WTC11 (cell line): ENCODE data around the gene DGKZ. TPM values are rescaled to one million over a fixed set of nuclear protein-coding genes. Genes with fewer than 3 reads are reported as not detected.
A peak's percentile ranks its signal among the peaks of the same experiment; 100 is the strongest.

Experiments
- ATAC-seq: fragments of 200-7000 bp; cut with Tn5 transposase; 2 replicates; pipeline ENCODE4 v1.10.0; 2021; ENCODE audit warnings: mild to moderate bottlenecking, moderate library complexity
- CTCF ChIA-PET: fragments of 300-600 bp; sonication (Branson Sonifier 250); formaldehyde crosslinking; loops from one replicate; lab custom pipeline; 2021; ENCODE audit warnings: antibody characterized with exemption; lab: Charles Lee
- POLR2A ChIA-PET: fragments of 350-600 bp; sonication (Branson Sonifier 250); formaldehyde crosslinking; loops from one replicate; lab custom pipeline; 2021; ENCODE audit warnings: antibody characterized with exemption; lab: Charles Lee
- DNase-seq: peaks from one replicate; pipeline ENCODE4 v3.0.0; 2021; ENCODE audit warnings: low spot score
- H3K27ac Mint-ChIP-seq: 2 replicates; pipeline ENCODE4 v1.8.0; 2021; ENCODE audit warnings: mixed read lengths
- H3K27me3 Mint-ChIP-seq: 2 replicates; pipeline ENCODE4 v1.8.0; 2021; ENCODE audit warnings: low read depth, mild to moderate bottlenecking, moderate library complexity, mixed read lengths
- H3K36me3 Mint-ChIP-seq: 2 replicates; pipeline ENCODE4 v1.8.0; 2021; ENCODE audit warnings: mixed read lengths
- H3K4me1 Mint-ChIP-seq: 2 replicates; pipeline ENCODE4 v1.8.0; 2022; ENCODE audit warnings: mixed read lengths
- H3K4me3 Mint-ChIP-seq: 2 replicates; pipeline ENCODE4 v1.8.0; 2021; ENCODE audit warnings: mild to moderate bottlenecking, moderate library complexity, mixed read lengths
- H3K9me3 Mint-ChIP-seq: 2 replicates; pipeline ENCODE4 v1.8.0; 2021; ENCODE audit warnings: mixed read lengths
- E2F1 ChIP-seq: sonication (generic); formaldehyde crosslinking; IDR thresholded peaks from 2 replicates; pipeline ENCODE4 v1.8.0; 2022; ENCODE audit warnings: mild to moderate bottlenecking, missing genetic modification reagents
- ETV6 ChIP-seq: sonication (generic); formaldehyde crosslinking; IDR thresholded peaks from 2 replicates; pipeline ENCODE4 v1.8.1; 2022; ENCODE audit warnings: mild to moderate bottlenecking, missing genetic modification reagents
- GABPB1 ChIP-seq: sonication (generic); formaldehyde crosslinking; IDR thresholded peaks from 2 replicates; pipeline ENCODE4 v1.8.1; 2023; ENCODE audit warnings: mild to moderate bottlenecking, missing genetic modification reagents
- HMGA2 ChIP-seq: fragments of 250-450 bp; sonication (Bioruptor Pico); IDR thresholded peaks from 2 replicates; pipeline ENCODE4 v1.4.0; 2021; ENCODE audit warnings: mild to moderate bottlenecking, moderate library complexity
- JAZF1 ChIP-seq: fragments of 250-450 bp; sonication (Bioruptor Pico); IDR thresholded peaks from 2 replicates; pipeline ENCODE4 v1.9.0; 2021; ENCODE audit warnings: moderate library complexity, mild to moderate bottlenecking, inconsistent platforms
- MXD4 ChIP-seq: fragments of 250-450 bp; sonication (Bioruptor Pico); IDR thresholded peaks from 2 replicates; pipeline ENCODE4 v1.8.0; 2021; ENCODE audit warnings: mild to moderate bottlenecking, moderate library complexity, borderline replicate concordance
- MYBL2 ChIP-seq: sonication (generic); formaldehyde crosslinking; IDR thresholded peaks from 2 replicates; pipeline ENCODE4 v1.8.1; 2023; ENCODE audit warnings: mild to moderate bottlenecking, moderate library complexity, missing genetic modification reagents
- NFE2L1 ChIP-seq: sonication (generic); formaldehyde crosslinking; IDR thresholded peaks from 2 replicates; pipeline ENCODE4 v1.8.1; 2023; ENCODE audit warnings: missing genetic modification reagents
- NFYB ChIP-seq: sonication (generic); formaldehyde crosslinking; conservative IDR thresholded peaks from 2 replicates; pipeline ENCODE4 v1.8.0; 2022; ENCODE audit warnings: low read depth, missing genetic modification reagents
- PRDM15 ChIP-seq: sonication (generic); formaldehyde crosslinking; IDR thresholded peaks from 2 replicates; pipeline ENCODE4 v1.8.0; 2022; ENCODE audit warnings: missing genetic modification reagents
- PREB ChIP-seq: sonication (generic); formaldehyde crosslinking; IDR thresholded peaks from 2 replicates; pipeline ENCODE4 v1.8.1; 2022; ENCODE audit warnings: mild to moderate bottlenecking, missing genetic modification reagents, moderate library complexity, borderline replicate concordance
- SP1 ChIP-seq: sonication (generic); formaldehyde crosslinking; conservative IDR thresholded peaks from 2 replicates; pipeline ENCODE4 v1.8.1; 2022; ENCODE audit warnings: missing genetic modification reagents
- TCF7 ChIP-seq: sonication (generic); formaldehyde crosslinking; IDR thresholded peaks from 2 replicates; pipeline ENCODE4 v1.8.0; 2022; ENCODE audit warnings: mild to moderate bottlenecking, low read depth, missing genetic modification reagents, moderate library complexity
- TEAD1 ChIP-seq: sonication (generic); formaldehyde crosslinking; IDR thresholded peaks from 2 replicates; pipeline ENCODE4 v1.8.0; 2022; ENCODE audit warnings: mild to moderate bottlenecking, missing genetic modification reagents
- TEAD4 ChIP-seq: sonication (generic); formaldehyde crosslinking; IDR thresholded peaks from 2 replicates; pipeline ENCODE4 v1.8.0; 2022; ENCODE audit warnings: mild to moderate bottlenecking, missing genetic modification reagents
- USF2 ChIP-seq: sonication (generic); formaldehyde crosslinking; IDR thresholded peaks from 2 replicates; pipeline ENCODE4 v1.8.1; 2023; ENCODE audit warnings: mild to moderate bottlenecking, missing genetic modification reagents, moderate library complexity
- ZNF138 ChIP-seq: sonication (generic); formaldehyde crosslinking; conservative IDR thresholded peaks from 2 replicates; pipeline ENCODE4 v1.8.1; 2022; ENCODE audit warnings: mild to moderate bottlenecking, moderate library complexity, missing genetic modification reagents
- total RNA-seq: library from RNA; stranded (reverse); gene quantifications from 3 replicates; pipeline ENCODE4 v1.2.3, GENCODE V29; 2021

DGKZ gene
- total RNA-seq, 1 experiment from 2014 or later, result 139 TPM

- no peak for DNase-seq
Observed at GRCh38 chr11:46335890-46336562, 11.2 kb upstream of the DGKZ start.

GRCh38 chr11:46336563-46337180 lies 10.6 kb upstream of the DGKZ start:
- ATAC-seq (no peak), DNase-seq (no peak)
- Mint-ChIP-seq H3K4me3 (no peak overlapping the region), H3K27ac (peak overlapping the region; percentile 84), H3K27me3 (peaks cover 27% of the 10 kb centered on the region), H3K4me1 (peaks cover 82% of the 10 kb centered on the region), H3K9me3 (no peaks in the 10 kb centered on the region), H3K36me3 (no peaks in the 10 kb centered on the region)
- TF ChIP-seq NFYB (no peak), PREB (CRISPR knock-in tag) (no peak), MXD4 (CRISPR knock-in tag) (no peak), TCF7 (CRISPR knock-in tag) (no peak), E2F1 (no peak), TEAD4 (CRISPR knock-in tag) (no peak)
- CTCF ChIA-PET, result interaction anchor here (0.8 to 1.8 kb wide), 4 partner anchors 8 to 15 kb away, joined by 3 to 13 read pairs (median 6); partner anchors contain the start of gene DGKZ
- POLR2A ChIA-PET, result interaction anchor here (0.7 kb wide), 1 partner anchor 21 kb away, joined by 4 read pairs; no protein-coding TSS in a partner anchor

More at GRCh38 chr11:46335890-46336562, 11.2 kb upstream of the DGKZ start:
- Mint-ChIP-seq H3K27ac (peak overlapping the region; percentile 43; the same call in 1 of the 2 replicates), H3K4me1 (peaks cover 82% of the 10 kb centered on the region), H3K9me3 (no peaks in the 10 kb centered on the region), H3K36me3 (no peaks in the 10 kb centered on the region), H3K4me3 (no peak overlapping the region), H3K27me3 (peaks cover 34% of the 10 kb centered on the region)
- TF ChIP-seq NFE2L1 (CRISPR knock-in tag) (no peak), TEAD1 (CRISPR knock-in tag) (no peak), MYBL2 (CRISPR knock-in tag) (no peak), JAZF1 (no peak), GABPB1 (CRISPR knock-in tag) (no peak), PRDM15 (CRISPR knock-in tag) (no peak), ETV6 (CRISPR knock-in tag) (no peak), HMGA2 (CRISPR knock-in tag) (no peak), USF2 (CRISPR knock-in tag) (no peak), ZNF138 (CRISPR knock-in tag) (no peak), SP1 (CRISPR knock-in tag) (no peak)
- ChIA-PET POLR2A (interaction anchor here (0.6 to 1.1 kb wide), 2 partner anchors 93 to 1089 kb away, joined by 3 read pairs; no protein-coding TSS in a partner anchor), CTCF (interaction anchor here (0.7 to 1.8 kb wide), 5 partner anchors 9 to 53 kb away, joined by 3 to 13 read pairs (median 6); partner anchors contain the start of gene DGKZ)
- no peak for ATAC-seq
